Urinary bladder (tissue), 4 donors: ENCODE measurements around the gene AGAP1. TPM values are rescaled to one million over a fixed set of nuclear protein-coding genes. Genes with fewer than 3 reads are reported as not detected.
A peak's percentile ranks its signal among the peaks of the same experiment; 100 is the strongest.

Experiments used
- DNase-seq: peaks from one replicate; pipeline ENCODE4 v3.0.0-alpha.2; 2015; ENCODE audit errors: extremely low spot score
- H3K27ac ChIP-seq: one replicate; pipeline ENCODE4 v1.5.1; 2013; ENCODE audit warnings: low read depth, mild to moderate bottlenecking, moderate library complexity
- H3K36me3 ChIP-seq: one replicate; pipeline ENCODE4 v1.6.1; 2013; ENCODE audit warnings: mild to moderate bottlenecking, moderate library complexity; ENCODE audit not compliant: insufficient read depth
- H3K4me1 ChIP-seq: one replicate; pipeline ENCODE4 v1.6.1; 2013; ENCODE audit warnings: mild to moderate bottlenecking, moderate library complexity; ENCODE audit not compliant: insufficient read depth
- H3K4me3 ChIP-seq: one replicate; pipeline ENCODE4 v1.5.1; 2013; ENCODE audit warnings: low read depth, low read length
- WGBS: extraction: QIAGEN DNeasy Blood & Tissue Kit; methylation state at CpG from one replicate; pipeline ENCODE4 v1.1.7; 2013; 5-methylcytosine and 5-hydroxymethylcytosine counted together
- polyA plus RNA-seq: library from polyadenylated mRNA; stranded (reverse); fragments of 200-250 nt; gene quantifications from one replicate; pipeline ENCODE4 v1.2.3, GENCODE V29; 2013
- total RNA-seq: library from RNA; depleted of rRNA; stranded (reverse); fragments of >200 nt; gene quantifications from one replicate; pipeline ENCODE4 v1.2.3, GENCODE V29; 2014
- donor health status: healthy with polysubstance abuse.
- donor health status: healthy.

AGAP1 gene
- total and polyA plus RNA-seq, 2 donors, result 12.8 to 24.7 TPM

DNA sequence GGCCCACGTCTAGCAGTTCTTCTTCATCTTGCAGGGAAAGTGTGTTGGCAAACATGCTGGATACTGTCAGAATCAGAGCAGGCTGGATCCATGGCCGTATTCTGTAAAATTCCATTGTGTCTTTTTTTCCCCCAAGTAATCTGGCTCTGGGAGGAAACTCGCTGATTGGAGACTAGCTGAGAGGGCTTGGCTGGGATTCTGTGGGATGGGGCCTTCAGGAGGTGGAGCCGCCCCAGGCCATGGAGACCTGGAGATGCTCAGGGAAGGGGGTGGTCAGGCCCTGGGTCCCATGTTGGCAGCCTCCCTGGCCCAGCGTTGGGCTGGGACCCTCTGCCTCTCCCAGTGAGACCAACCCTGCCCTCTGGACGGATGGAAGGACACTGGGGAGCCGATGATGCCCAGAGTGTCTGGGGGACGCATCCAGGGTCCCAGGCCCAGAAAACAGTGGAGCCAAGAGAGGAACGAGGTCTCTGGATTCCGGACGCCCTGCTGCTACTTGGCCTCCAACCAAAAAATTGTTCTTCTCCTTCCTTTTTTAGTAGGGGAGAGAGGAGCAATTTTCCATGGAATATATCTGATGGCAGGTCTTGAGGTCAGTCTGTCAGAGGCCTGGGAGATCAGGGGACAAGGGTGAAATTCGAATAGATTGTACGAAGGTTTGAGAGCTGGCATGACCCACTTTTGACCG lies 114.5 kb downstream of the AGAP1 start:
- Histone ChIP-seq H3K4me1 (no peaks in the 10 kb centered on the region), H3K27ac (no peak overlapping the region), H3K4me3 (no peak overlapping the region), H3K36me3 (no peaks in the 10 kb centered on the region)
- peak; percentile 53 for DNase-seq
- 68% methylated on average over 14 of the region's 14 CpGs for WGBS

DNA sequence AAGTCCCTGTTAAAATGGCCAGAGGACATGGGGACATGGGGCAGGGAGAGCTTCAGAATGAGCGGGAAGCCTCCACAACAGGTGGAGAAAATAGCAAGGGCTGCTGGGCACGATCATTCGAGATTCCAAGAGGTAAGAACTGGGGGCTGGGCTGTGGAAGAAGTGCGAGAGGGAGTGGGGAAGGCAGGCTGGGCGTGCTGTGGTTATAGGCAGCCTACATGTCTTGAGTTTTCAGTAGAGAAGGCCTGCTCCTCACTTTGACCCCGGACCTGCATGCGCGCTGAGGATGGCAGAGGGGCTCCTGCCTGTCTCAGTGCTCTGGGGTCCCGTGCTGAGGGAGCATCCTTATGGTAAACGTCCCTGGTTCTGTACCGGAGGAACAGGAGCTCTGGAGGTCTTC lies 115.5 kb downstream of the AGAP1 start:
- DNase-seq, result no peak
- no peaks in the 10 kb centered on the region for H3K4me1 ChIP-seq
- H3K36me3 ChIP-seq, result no peaks in the 10 kb centered on the region
- WGBS, result 96% methylated on average over 11 of the region's 11 CpGs
- H3K4me3 ChIP-seq, result no peak overlapping the region
- no peak overlapping the region for H3K27ac ChIP-seq

DNA sequence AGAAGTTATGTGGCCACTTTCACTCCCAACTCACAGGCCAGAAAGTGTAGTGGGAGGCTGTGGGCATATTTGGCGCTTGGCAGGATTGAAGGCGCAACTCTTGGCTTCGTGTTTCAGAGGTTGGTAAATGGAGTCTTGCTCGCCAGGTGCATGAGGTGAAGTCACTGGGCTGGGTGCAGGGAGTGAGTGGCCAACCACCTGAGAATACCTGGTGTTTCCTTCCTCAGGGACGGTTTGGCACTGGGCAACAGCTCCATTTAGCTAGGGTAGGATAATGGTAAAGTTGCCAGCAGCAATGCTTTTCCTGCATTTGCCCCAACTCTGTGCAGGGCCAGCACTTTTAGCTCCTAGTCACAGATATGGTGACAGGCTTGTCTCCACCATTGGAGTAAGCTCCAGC lies 115.9 kb downstream of the AGAP1 start:
- H3K36me3 ChIP-seq, result no peaks in the 10 kb centered on the region
- no peak overlapping the region for H3K4me3 ChIP-seq
- H3K27ac ChIP-seq, result no peak overlapping the region
- WGBS, result 96% methylated on average over 5 of the region's 5 CpGs
- no peak for DNase-seq
- no peaks in the 10 kb centered on the region for H3K4me1 ChIP-seq

DNA sequence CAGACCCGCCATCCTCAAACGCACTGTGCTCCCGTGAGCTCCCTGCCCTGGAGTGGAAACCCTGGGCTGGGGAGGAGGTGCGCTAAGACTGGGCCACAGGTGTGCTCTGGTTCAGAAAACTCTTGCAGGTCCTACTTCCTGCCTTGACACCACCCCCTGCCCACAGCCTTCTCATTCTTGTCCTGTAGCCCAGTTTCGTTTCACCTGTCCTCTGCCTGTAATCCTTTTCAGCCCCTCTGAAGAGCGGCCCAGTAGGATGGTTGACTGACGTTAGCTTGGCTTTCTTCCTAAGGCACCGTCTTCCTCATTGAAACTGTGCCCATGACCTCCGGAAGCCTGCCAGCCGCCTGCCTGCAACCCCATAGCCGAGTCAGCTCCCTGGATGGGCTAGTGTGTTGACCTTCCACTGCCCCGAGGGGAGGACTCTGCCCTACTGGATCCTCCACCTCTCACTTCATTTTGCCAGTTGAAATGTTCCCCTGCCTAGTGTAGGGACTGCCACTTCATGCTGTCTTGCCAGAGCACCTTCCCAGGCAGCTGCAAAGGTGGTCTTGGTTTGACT lies 116.9 kb downstream of the AGAP1 start:
- no peak for DNase-seq
- Histone ChIP-seq H3K4me3 (no peak overlapping the region), H3K4me1 (no peaks in the 10 kb centered on the region), H3K36me3 (no peaks in the 10 kb centered on the region), H3K27ac (no peak overlapping the region)
- 93% methylated on average over 12 of the region's 12 CpGs for WGBS

DNA sequence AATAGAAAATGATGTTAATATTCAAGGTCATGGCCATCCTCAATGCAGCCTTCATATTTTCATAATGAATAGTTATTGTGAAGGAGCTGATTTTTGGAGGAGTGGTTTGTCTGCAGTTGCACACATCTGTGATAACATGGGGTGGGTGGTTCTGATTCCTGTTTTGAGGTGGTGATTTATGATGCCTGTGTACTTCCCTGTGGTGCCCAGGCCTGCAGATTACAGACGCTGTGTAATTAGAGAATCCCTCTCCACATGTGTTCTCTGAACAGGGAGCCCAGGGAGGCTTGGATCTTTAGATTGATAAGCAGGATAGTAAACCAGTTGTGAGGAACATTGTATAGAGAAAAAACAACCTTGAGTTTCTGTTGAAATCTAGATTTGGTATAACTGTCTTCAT lies 117.5 kb downstream of the AGAP1 start:
- Histone ChIP-seq H3K36me3 (no peaks in the 10 kb centered on the region), H3K27ac (no peak overlapping the region), H3K4me3 (no peak overlapping the region), H3K4me1 (no peaks in the 10 kb centered on the region)
- no peak for DNase-seq
- 74% methylated on average over 1 of the region's 1 CpG for WGBS

DNA sequence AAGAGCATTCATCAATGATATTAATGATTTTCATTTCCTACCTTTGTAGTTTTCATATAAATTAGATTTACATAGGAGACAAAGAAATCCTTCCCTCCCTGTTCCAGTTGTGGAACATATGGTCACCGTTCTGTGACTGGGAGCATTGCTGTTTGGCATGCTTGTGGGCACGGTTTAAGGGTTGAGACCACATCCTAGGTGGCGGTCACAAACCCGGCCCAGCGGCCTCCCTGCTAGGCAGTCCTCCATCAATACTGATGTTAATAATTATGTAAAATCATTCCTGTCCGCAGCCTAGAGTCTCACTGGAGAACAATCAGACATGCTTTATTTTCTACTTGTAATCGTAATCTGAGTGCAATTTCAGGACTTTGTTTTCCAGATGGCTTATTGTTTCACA lies 117.9 kb downstream of the AGAP1 start:
- Histone ChIP-seq H3K27ac (no peak overlapping the region), H3K4me1 (no peaks in the 10 kb centered on the region), H3K36me3 (no peaks in the 10 kb centered on the region), H3K4me3 (no peak overlapping the region)
- no peak for DNase-seq
- WGBS, result 93% methylated on average over 7 of the region's 7 CpGs

DNA sequence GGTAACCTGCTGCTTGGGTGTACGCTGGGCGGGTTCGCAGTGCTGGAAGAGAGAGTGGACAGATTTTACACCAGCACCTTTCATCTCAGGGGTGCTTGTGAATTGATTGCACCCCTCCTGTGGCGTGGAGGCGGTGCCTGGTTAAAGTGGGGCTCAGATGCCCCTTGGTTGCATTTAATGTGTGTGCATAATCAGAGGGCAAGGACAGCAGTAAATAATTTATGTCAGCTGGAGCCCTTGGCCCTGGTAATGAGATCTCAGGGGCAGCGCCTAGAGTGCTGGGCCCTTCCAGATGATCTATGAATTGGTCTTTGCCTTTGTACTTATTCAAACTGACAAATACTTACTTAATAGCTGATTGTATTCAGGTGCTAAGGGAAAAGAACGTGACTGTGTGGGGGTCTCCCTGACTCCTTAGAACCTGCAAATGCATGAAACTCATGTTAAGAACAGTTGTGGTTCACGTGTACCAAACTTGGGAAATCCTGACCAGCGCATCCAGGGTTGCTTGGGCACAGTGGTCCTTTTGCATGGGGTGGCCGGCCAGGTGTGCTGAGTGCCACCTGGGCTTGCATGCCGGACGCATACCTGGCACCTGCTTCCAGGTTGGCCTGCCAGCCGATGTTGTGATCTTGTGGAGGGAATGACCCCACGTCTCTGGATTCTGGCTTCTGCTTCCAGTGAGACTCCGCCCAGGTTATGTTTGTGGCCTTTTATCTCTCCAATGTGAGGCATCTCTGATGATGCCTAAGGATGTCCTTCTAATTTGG lies 118.5 kb downstream of the AGAP1 start:
- Histone ChIP-seq H3K27ac (no peak overlapping the region), H3K4me3 (no peak overlapping the region), H3K4me1 (no peaks in the 10 kb centered on the region), H3K36me3 (no peaks in the 10 kb centered on the region)
- no peak for DNase-seq
- 96% methylated on average over 15 of the region's 15 CpGs for WGBS

DNA sequence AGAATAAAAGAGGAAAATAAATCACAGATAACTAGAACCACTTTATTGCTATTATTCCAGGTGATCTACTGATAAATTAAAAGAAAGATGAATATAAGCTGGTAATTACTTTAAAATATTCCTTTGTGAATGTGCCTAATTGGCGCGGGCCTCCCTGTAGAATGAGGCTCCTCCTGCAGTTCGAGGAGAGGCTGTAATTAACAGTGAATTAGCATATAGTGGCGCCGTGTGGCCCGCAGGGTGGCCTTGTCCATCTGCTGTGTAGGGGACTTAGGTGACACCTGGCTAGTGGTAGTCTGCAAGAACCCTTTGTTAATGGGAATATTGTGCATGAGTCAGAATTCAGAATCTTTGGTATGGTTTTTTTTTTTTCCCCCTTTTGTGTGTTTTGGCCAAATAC lies 119.8 kb downstream of the AGAP1 start:
- Histone ChIP-seq H3K27ac (no peak overlapping the region), H3K4me1 (no peaks in the 10 kb centered on the region), H3K4me3 (no peak overlapping the region), H3K36me3 (no peaks in the 10 kb centered on the region)
- 96% methylated on average over 6 of the region's 6 CpGs for WGBS
- DNase-seq, result no peak

DNA sequence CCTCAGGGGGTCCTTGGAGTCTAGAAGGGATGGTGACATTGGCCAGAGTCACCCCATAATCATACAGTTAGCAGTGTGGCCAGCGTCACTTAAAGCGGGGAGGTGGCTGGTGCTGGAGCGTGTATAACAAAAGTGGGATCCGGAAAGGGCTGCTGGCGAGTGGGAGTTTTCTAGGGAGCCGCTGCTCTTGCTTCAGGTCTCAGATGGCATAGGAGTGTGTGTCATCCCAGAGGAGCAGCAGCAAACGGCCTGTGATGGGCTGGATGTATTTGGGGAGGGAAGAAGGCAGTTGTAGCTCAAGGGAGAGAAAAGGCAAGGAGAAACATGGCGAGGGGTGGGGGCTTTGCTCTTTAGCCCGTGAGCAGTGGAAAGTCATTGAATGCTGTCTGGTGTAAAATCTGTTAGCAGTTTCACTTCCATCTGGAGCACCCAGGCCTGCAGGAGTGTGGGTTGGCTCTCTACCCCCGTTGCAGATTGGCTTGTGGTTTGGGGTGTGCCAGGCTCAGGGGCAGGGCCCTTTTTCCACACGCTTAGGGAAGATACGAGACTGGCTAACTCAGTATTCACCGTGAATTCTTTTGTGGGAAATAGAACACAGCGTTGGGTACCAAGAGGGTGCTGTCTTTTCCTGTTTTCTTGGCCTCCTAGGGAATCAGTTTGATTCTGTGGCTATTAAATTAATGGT lies 120.5 kb downstream of the AGAP1 start:
- no peak for DNase-seq
- Histone ChIP-seq H3K36me3 (no peaks in the 10 kb centered on the region), H3K4me3 (no peak overlapping the region), H3K4me1 (no peaks in the 10 kb centered on the region), H3K27ac (no peak overlapping the region)
- whole genome bisulfite sequencing, result 92% methylated on average over 14 of the region's 14 CpGs

DNA sequence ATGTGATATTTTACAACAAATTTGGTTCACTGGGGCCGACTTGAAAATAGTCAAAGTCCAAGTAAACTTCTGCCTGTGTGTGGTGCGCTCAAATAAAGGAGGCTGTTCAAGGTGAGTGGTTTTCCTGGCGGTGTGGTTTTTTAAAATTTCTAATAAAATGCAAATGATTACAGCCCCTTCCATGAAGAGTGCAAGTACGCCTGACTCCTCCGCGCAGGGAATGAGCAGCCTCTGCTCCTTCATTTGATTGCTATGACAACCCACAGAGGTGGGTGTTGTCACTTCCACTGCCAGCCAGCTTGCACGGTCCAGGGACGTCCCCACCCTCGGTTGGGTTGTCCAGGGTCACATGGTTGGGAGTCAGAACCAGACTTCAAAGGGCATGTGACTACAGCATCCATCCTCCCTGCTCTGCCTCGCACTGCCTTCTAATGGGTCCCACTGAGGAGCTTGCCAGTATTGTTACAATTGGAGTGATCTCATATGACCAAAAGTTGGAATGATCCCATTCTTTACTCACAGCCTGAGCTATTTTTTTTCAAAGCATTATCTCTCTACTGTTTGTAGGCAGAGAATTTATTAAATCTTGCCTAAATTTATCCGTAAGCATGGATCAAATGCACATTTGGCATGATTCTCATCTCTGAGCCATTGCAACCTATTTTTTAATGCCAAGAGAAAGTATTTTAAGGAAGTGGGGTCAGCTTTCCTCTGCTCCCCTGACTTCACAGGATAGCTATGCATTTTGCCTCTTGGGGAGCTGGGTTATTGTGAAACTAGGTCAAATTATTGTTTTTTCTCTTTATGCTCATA lies 121.3 kb downstream of the AGAP1 start:
- H3K4me3 ChIP-seq, result no peak overlapping the region
- DNase-seq, result peak; percentile 50
- 57% methylated on average over 11 of the region's 11 CpGs for WGBS
- no peaks in the 10 kb centered on the region for H3K4me1 ChIP-seq
- H3K36me3 ChIP-seq, result no peaks in the 10 kb centered on the region
- no peak overlapping the region for H3K27ac ChIP-seq

DNA sequence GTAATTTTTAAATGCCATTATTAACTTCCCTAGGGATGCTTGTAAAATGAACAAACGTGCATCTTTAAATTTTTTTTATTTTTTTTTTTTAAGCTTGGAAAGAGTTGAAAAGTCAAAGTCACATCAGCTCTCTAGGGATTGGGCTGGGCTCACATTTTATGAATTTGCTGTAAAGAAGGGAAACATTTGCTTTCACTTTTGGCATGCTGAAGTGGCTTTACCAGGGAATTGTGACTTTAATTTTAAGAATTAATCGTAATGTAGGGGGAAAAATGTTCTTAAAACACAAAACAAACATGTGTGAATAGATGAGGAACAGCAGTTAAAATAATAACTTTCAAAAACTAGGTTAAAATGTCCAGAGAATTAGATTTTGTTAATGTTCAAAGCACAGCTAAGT lies 123.0 kb downstream of the AGAP1 start:
- DNase-seq, result no peak
- H3K27ac ChIP-seq, result no peak overlapping the region
- WGBS, result 49% methylated on average over 2 of the region's 2 CpGs

DNA sequence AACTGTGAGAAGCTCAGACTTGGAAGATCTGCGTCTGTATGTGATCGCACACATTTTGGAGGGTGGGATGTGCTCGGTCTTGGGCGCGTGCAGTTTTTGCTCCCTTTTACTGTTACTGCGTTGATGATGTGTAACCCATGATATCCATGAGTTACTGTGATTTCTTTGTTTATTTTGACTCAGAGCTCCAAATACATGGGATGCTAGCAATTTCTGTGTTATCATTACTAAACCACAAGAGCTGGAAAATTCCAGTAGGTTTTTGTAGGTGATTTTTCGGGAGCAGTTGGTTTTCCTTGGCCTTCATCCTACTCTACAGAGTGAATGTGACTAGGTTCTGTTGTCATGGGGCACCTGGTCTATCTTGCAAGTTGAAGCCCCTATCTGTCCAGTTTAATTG lies 124.2 kb downstream of the AGAP1 start:
- DNase-seq, result no peak
- Histone ChIP-seq H3K4me3 (no peak overlapping the region), H3K27ac (no peak overlapping the region), H3K4me1 (no peaks in the 10 kb centered on the region), H3K36me3 (no peaks in the 10 kb centered on the region)
- 63% methylated on average over 7 of the region's 7 CpGs for WGBS

More for the DNA sequence above, 123.0 kb downstream of the AGAP1 start:
- Histone ChIP-seq H3K4me1 (no peaks in the 10 kb centered on the region), H3K36me3 (no peaks in the 10 kb centered on the region), H3K4me3 (no peak overlapping the region)

DNA sequence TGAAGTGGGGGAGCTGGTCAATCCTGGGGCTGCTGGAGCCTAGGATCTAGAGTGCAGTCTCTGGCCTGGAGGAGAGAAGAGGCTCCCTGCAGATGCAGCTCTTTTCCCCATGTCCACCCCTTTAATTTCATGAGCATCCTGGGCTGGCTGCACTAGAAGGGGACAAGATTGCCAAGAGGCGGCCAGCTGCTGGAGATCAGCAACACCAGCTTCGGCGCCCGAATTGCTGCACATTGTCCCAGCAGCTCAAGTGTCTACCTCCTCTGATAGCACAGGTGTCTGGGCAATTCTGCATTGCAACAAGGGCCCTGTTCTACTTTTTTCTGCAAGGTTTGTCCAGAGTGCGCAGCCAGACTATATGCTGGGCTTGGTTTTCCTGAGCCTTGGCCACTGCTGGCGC lies 125.7 kb downstream of the AGAP1 start:
- no peaks in the 10 kb centered on the region for H3K36me3 ChIP-seq
- no peak for DNase-seq
- no peak overlapping the region for H3K27ac ChIP-seq
- no peaks in the 10 kb centered on the region for H3K4me1 ChIP-seq
- WGBS, result 82% methylated on average over 6 of the region's 6 CpGs
- H3K4me3 ChIP-seq, result no peak overlapping the region
